Measurements from ENCODE around the gene THY1.

THY1 gene

GRCh38 chr11:119373059-119373920, 49.7 kb downstream of the THY1 start:
- DNase-seq (ENCODE audit: extremely low spot score), result no peak
- ChIA-PET POLR2A (no interaction called here), CTCF (interaction anchor here (0.8 to 11.9 kb wide), 17 partner anchors 8 to 683 kb away, joined by 3 to 159 read pairs (median 7); partner anchors contain the start of genes C1QTNF5 and USP2)
- TF ChIP-seq CTCF (IDR thresholded peaks at IDR 0.05; ENCODE audit: control extremely low read depth, extremely low read depth, low read depth, missing control alignments), result no peak

GRCh38 chr11:119372260-119373058, 50.5 kb downstream of the THY1 start:
- DNase-seq (ENCODE audit: extremely low spot score), result no peak
- POLR2A ChIA-PET, result no interaction called here
- CTCF ChIA-PET, result interaction anchor here (0.8 to 11.9 kb wide), 14 partner anchors 8 to 368 kb away, joined by 3 to 159 read pairs (median 8); partner anchors contain the start of genes C1QTNF5 and USP2
- TF ChIP-seq CTCF (IDR thresholded peaks at IDR 0.05; ENCODE audit: control extremely low read depth, extremely low read depth, low read depth, missing control alignments), result no peak

- CTCF ChIA-PET, result interaction anchor here (1.8 to 11.9 kb wide), 3 partner anchors 9 to 15 kb away, joined by 8 to 159 read pairs (median 12); partner anchors contain the start of gene USP2
- no peak for DNase-seq (ENCODE audit: extremely low spot score)
These were observed 51.2 kb downstream of the THY1 start for GRCh38 chr11:119371778-119372182.

GRCh38 chr11:119371067-119371601, 51.8 kb downstream of the THY1 start:
- ChIA-PET POLR2A (no interaction called here), CTCF (interaction anchor here (1.1 to 11.9 kb wide), 5 partner anchors 10 to 47 kb away, joined by 3 to 159 read pairs (median 8); partner anchors contain the start of gene USP2)
- no peak for TF ChIP-seq CTCF (IDR thresholded peaks at IDR 0.05; ENCODE audit: control extremely low read depth, extremely low read depth, low read depth, missing control alignments)
- DNase-seq (ENCODE audit: extremely low spot score), result no peak

More at GRCh38 chr11:119371778-119372182, 51.2 kb downstream of the THY1 start:
- no peak for TF ChIP-seq CTCF (IDR thresholded peaks at IDR 0.05; ENCODE audit: control extremely low read depth, extremely low read depth, low read depth, missing control alignments)
- POLR2A ChIA-PET, result no interaction called here

- POLR2A ChIA-PET, result no interaction called here
- TF ChIP-seq CTCF (IDR thresholded peaks at IDR 0.05; ENCODE audit: control extremely low read depth, extremely low read depth, low read depth, missing control alignments), result no peak
- CTCF ChIA-PET, result interaction anchor here (0.7 to 11.9 kb wide), 6 partner anchors 9 to 110 kb away, joined by 3 to 159 read pairs (median 6); partner anchors contain the start of gene USP2
- DNase-seq (ENCODE audit: extremely low spot score), result no peak
These were observed 52.4 kb downstream of the THY1 start for GRCh38 chr11:119370486-119371046.

Data from GM10248 (cell line).